Measurements from ENCODE around the gene PIGH. TPM values are rescaled to one million over a fixed set of nuclear protein-coding genes. Genes with fewer than 3 reads are reported as not detected.
"Not testable (repeated sequence)": the region's sequence is repeated elsewhere in the genome, so short reads cannot be mapped to it uniquely, and the experiment has no call there.

Gene PIGH
- polyA plus RNA-seq, 1 donor from 2014 or later = 91.8 TPM

DNA sequence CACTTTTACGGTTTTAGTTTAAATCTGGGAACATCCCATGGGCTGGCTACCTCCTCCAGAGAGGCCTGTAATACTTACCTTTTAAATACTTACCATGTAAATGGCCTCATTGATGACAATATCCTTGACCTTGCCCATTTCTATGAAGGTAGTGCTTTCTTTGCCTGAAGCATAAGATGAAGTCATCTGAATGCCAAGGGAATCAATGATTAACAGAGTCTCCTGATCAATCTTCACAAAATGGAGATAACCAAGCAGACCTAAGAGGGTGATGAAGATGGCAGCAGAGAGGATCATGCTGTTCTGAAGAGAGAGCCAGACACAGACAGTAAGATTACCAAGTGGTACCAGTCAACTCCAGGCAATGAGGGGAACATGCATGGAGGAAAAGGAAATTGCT lies 6.4 kb downstream of the PIGH start:
- H3K9ac ChIP-seq (ENCODE audit: low read length); H3K4me2 ChIP-seq (ENCODE audit: low read length); H4K20me1 ChIP-seq (ENCODE audit: insufficient read depth); H3F3A ChIP-seq (ENCODE audit: insufficient read depth, low read length, poor library complexity, severe bottlenecking); H3K9me3 ChIP-seq (ENCODE audit: low read length); H3K79me2 ChIP-seq (replicated peaks; ENCODE audit: insufficient read depth, low read length); H2AFZ ChIP-seq (ENCODE audit: low read depth, low read length); H3K4me3 ChIP-seq (ENCODE audit: low read length); H3K27me3 ChIP-seq (ENCODE audit: insufficient read depth, low read depth, low read length); H3K36me3 ChIP-seq (ENCODE audit: insufficient read depth, low read length); H3K27ac ChIP-seq (ENCODE audit: low read length); H3K9me2 ChIP-seq (ENCODE audit: insufficient read depth, low read length): not testable (repeated sequence)

DNA sequence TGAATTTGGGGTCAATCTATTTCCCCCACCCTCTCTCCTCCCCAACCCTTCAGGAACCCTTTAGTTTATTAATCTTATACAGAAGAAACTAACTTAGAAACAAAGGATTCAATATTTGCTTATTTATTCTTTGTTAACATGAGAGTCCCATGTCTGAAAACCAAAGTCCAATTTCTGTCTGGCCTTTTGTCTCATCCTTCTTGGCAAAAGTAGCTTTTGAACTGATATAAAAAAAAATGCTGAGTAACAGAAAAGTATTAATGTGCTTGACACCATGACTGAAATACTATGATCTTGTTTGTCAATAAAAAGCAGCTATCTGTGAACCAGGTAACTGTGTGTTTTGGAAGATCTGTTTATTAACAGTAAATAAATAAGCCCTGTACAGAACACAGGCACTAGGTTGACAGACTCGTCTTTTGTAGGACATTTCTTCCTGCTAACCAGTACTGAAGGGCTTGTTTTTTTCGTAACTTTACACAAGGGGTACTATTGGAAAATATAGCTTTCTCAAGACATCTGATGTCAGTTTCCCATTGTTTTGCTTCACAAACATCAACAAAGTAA lies 10.8 kb downstream of the PIGH start:
- no peaks in the 10 kb centered on the region for H3K9me3 ChIP-seq (ENCODE audit: low read length)
- H2AFZ ChIP-seq (ENCODE audit: low read depth, low read length) = no peak overlapping the region
- TF ChIP-seq MXI1 (conservative IDR thresholded peaks at IDR 0.05; ENCODE audit: poor library complexity, severe bottlenecking) (no peak), EP300 (conservative IDR thresholded peaks at IDR 0.05; ENCODE audit: poor library complexity, severe bottlenecking) (no peak), EZH2 (IDR thresholded peaks at IDR 0.05; ENCODE audit: borderline replicate concordance, insufficient read depth, low read length, poor library complexity, severe bottlenecking) (no peak), TAF1 (IDR thresholded peaks at IDR 0.05; ENCODE audit: low read depth) (no peak), RAD21 (conservative IDR thresholded peaks at IDR 0.05) (no peak), POLR2AphosphoS5 (IDR thresholded peaks at IDR 0.05) (no peak), SMC3 (conservative IDR thresholded peaks at IDR 0.05; ENCODE audit: poor library complexity) (no peak)
- TF ChIP-seq, protein P1, sequence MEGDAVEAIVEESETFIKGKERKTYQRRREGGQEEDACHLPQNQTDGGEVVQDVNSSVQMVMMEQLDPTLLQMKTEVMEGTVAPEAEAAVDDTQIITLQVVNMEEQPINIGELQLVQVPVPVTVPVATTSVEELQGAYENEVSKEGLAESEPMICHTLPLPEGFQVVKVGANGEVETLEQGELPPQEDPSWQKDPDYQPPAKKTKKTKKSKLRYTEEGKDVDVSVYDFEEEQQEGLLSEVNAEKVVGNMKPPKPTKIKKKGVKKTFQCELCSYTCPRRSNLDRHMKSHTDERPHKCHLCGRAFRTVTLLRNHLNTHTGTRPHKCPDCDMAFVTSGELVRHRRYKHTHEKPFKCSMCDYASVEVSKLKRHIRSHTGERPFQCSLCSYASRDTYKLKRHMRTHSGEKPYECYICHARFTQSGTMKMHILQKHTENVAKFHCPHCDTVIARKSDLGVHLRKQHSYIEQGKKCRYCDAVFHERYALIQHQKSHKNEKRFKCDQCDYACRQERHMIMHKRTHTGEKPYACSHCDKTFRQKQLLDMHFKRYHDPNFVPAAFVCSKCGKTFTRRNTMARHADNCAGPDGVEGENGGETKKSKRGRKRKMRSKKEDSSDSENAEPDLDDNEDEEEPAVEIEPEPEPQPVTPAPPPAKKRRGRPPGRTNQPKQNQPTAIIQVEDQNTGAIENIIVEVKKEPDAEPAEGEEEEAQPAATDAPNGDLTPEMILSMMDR (IDR thresholded peaks at IDR 0.05; ENCODE audit: poor library complexity, severe bottlenecking) = no peak
- TF ChIP-seq, protein P2, sequence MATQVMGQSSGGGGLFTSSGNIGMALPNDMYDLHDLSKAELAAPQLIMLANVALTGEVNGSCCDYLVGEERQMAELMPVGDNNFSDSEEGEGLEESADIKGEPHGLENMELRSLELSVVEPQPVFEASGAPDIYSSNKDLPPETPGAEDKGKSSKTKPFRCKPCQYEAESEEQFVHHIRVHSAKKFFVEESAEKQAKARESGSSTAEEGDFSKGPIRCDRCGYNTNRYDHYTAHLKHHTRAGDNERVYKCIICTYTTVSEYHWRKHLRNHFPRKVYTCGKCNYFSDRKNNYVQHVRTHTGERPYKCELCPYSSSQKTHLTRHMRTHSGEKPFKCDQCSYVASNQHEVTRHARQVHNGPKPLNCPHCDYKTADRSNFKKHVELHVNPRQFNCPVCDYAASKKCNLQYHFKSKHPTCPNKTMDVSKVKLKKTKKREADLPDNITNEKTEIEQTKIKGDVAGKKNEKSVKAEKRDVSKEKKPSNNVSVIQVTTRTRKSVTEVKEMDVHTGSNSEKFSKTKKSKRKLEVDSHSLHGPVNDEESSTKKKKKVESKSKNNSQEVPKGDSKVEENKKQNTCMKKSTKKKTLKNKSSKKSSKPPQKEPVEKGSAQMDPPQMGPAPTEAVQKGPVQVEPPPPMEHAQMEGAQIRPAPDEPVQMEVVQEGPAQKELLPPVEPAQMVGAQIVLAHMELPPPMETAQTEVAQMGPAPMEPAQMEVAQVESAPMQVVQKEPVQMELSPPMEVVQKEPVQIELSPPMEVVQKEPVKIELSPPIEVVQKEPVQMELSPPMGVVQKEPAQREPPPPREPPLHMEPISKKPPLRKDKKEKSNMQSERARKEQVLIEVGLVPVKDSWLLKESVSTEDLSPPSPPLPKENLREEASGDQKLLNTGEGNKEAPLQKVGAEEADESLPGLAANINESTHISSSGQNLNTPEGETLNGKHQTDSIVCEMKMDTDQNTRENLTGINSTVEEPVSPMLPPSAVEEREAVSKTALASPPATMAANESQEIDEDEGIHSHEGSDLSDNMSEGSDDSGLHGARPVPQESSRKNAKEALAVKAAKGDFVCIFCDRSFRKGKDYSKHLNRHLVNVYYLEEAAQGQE (IDR thresholded peaks at IDR 0.05; ENCODE audit: borderline replicate concordance) = no peak
- H3K36me3 ChIP-seq (ENCODE audit: insufficient read depth, low read length) = no peaks in the 10 kb centered on the region
- H3K27me3 ChIP-seq (ENCODE audit: insufficient read depth, low read depth, low read length) = no peaks in the 10 kb centered on the region
- H3F3A ChIP-seq (ENCODE audit: insufficient read depth, low read length, poor library complexity, severe bottlenecking) = no peaks in the 10 kb centered on the region
- H3K27ac ChIP-seq (ENCODE audit: low read length) = no peak overlapping the region
- no peak overlapping the region for H3K4me3 ChIP-seq (ENCODE audit: low read length)
- no peaks in the 10 kb centered on the region for H4K20me1 ChIP-seq (ENCODE audit: insufficient read depth)
- H3K79me2 ChIP-seq (replicated peaks; ENCODE audit: insufficient read depth, low read length) = no peaks in the 10 kb centered on the region
- H3K9ac ChIP-seq (ENCODE audit: low read length) = no peak overlapping the region
- H3K9me2 ChIP-seq (ENCODE audit: insufficient read depth, low read length) = no peaks in the 10 kb centered on the region
- H3K4me2 ChIP-seq (ENCODE audit: low read length) = no peak overlapping the region

DNA sequence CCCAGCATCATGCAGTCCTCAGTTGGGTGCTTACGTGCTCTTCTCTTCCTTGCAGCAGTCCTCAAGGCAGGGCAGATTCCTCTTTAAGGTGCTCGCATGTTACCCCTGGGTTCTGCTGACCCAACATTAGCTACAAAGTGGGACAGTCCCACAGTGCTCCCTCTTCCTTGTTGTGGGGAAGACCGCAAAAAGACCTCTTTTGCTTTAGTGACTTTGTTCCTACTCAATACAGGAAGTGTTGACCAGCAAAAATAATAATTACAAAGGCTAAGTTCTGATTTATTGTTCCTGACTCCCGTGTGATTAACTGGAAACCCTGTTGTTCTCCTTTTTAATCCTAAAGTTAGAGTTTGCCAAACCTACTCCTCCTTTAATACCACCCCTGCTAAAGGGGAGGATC lies 13.7 kb downstream of the PIGH start:
- TF ChIP-seq POLR2AphosphoS5 (IDR thresholded peaks at IDR 0.05) (no peak), EP300 (conservative IDR thresholded peaks at IDR 0.05; ENCODE audit: poor library complexity, severe bottlenecking) (no peak), TAF1 (IDR thresholded peaks at IDR 0.05; ENCODE audit: low read depth) (no peak), RAD21 (conservative IDR thresholded peaks at IDR 0.05) (no peak), EZH2 (IDR thresholded peaks at IDR 0.05; ENCODE audit: borderline replicate concordance, insufficient read depth, low read length, poor library complexity, severe bottlenecking) (no peak), MXI1 (conservative IDR thresholded peaks at IDR 0.05; ENCODE audit: poor library complexity, severe bottlenecking) (no peak), SMC3 (conservative IDR thresholded peaks at IDR 0.05; ENCODE audit: poor library complexity) (no peak)
- TF ChIP-seq, protein P2 (IDR thresholded peaks at IDR 0.05; ENCODE audit: borderline replicate concordance) = no peak
- TF ChIP-seq, protein P1 (IDR thresholded peaks at IDR 0.05; ENCODE audit: poor library complexity, severe bottlenecking) = no peak
- Histone ChIP-seq H3K9me3 (ENCODE audit: low read length) (no peaks in the 10 kb centered on the region), H3F3A (ENCODE audit: insufficient read depth, low read length, poor library complexity, severe bottlenecking) (no peaks in the 10 kb centered on the region), H3K27ac (ENCODE audit: low read length) (no peak overlapping the region), H3K36me3 (ENCODE audit: insufficient read depth, low read length) (no peaks in the 10 kb centered on the region), H3K9ac (ENCODE audit: low read length) (no peak overlapping the region), H3K4me2 (ENCODE audit: low read length) (no peak overlapping the region), H3K4me3 (ENCODE audit: low read length) (no peak overlapping the region), H4K20me1 (ENCODE audit: insufficient read depth) (no peaks in the 10 kb centered on the region), H3K27me3 (ENCODE audit: insufficient read depth, low read depth, low read length) (no peaks in the 10 kb centered on the region), H3K79me2 (replicated peaks; ENCODE audit: insufficient read depth, low read length) (no peaks in the 10 kb centered on the region), H3K9me2 (ENCODE audit: insufficient read depth, low read length) (no peaks in the 10 kb centered on the region), H2AFZ (ENCODE audit: low read depth, low read length) (no peak overlapping the region)
